Skin epidermis (tissue), 12 donors: Measurements from ENCODE around the gene ADNP.

ENCODE experiments used
- H3K27ac ChIP-seq, 21 experiments: fragments of 200-600 bp; sonication (generic) in 11 of 21; one replicate each; pipeline ENCODE4 v1.5.0; 2020; ENCODE audit warnings: mild to moderate bottlenecking in 3 of 21, inconsistent platforms in 2 of 21, moderate library complexity in 2 of 21
- H3K4me3 ChIP-seq, 7 experiments: fragments of 200-600 bp; sonication (generic) in 2 of 7; one replicate each; pipeline ENCODE4 v1.5.0; 2020; ENCODE audit warnings: inconsistent platforms in 2 of 7, mild to moderate bottlenecking in 2 of 7, moderate library complexity in 1 of 7

Gene ADNP

GRCh38 chr20:50876063-50876685, 55.1 kb downstream of the ADNP start:
- Histone ChIP-seq H3K4me3 (no peak overlapping the region), H3K27ac (no peak overlapping the region)

DNA sequence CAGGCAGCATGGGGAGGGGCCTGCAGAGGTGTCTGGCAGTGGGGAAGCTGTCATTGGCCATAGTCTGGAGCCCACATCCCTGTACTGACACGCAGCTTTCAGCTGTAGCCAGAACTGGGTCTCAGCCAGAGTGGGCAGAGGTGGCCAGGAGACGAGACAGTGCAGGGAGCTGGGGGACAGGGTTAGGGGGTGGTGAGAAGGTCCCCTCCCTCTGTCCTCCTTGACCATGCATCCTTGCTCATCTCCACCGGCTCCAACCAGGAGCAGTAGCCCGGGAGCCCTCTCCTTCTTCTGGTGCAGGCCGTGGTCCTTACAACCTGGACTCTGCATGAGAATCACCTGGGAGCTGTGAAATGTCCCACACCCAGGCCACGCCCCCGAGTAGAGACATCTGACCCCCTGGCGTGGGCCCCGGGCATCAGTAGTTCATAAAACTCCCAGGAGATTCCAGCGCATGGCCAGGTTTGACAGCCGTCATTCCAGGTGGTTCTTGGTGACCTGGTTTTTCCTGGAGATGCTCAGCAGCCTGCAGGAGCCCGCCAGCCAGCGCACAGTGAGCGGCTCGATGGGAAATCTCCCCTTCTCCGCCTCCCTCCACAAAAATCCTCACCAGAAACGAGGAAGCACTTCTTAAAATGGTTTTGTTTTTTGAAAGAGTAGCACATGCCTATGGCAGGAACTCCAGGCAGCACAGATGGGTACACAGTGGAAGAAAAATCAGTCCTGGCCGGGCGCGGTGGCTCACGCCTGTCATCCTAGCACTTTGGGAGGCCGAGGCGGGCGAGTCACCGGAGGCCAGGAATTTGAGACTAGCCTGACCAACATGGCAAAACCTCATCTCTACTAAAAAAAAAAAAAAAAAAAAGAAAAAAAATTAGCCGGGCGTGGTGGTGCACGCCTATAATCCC, 56.2 kb downstream of the ADNP start:
- Histone ChIP-seq H3K4me3 (no peak overlapping the region), H3K27ac (no peak overlapping the region)

- Histone ChIP-seq H3K4me3 (no peak overlapping the region), H3K27ac (no peak overlapping the region)
Observed at GRCh38 chr20:50874111-50874757, 57.0 kb downstream of the ADNP start.

DNA sequence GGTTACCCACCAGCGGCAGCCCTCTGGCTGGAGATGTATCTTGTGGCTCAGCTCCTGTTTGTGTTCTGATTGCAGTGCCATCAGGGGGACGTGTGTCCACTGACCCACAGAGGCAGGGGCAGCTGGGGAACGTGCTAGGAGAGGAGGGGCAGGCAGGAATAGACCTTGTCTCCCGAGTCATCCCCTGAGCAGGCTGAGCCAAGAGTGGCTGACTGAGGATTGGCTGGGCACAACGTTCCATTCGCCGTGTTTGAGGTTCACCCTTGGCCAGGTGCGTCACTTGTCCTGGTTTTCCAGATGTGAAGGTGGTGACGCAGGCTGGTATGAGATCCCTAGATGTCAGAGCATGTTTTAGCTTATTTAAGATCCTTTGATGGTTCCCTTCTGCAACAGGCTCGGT, 57.7 kb downstream of the ADNP start:
- Histone ChIP-seq H3K27ac (no peak overlapping the region), H3K4me3 (no peak overlapping the region)

DNA sequence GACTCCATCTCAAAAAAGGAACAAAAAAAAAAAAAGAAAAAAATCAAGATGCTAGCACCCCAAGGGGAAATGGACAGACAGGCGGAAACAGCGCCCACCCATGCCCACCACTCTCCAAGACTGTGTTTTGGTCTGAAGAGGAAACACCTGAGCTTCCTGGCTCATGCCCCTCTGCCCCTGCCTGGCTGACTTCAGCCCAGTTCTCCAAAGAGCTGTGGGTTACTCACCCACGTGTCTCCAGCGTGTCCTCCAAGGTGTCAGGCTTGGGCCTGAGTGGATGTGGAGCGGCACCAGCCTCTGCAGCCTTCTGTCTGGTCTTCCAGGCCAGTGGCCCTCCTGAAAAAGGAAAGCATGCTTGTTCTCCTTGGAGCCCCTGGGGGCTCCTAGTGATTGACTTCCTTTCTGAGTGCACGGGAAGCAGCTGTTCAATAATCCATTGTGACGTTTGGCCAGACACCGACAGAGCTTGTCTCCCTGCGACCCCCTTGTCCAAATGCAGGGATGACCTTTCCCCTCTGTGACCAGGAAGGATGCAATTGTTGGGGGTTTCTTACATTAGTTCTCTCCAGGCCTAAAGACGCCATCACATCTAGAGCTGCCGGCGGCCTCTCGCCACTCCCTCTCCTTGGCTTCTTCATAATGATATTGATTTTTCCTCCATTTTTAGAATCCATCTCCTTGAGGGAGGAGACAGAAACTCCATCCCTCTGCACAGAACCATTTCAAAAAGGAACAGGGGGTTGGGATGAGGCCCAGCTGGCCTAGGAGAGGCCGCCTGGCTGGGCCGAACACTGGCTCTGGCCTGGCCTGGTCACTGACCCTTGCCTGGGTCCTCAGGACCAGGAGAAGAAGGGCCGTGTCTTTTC, 58.4 kb downstream of the ADNP start:
- Histone ChIP-seq H3K4me3 (no peak overlapping the region), H3K27ac (no peak overlapping the region)

- H3K27ac ChIP-seq = no peak overlapping the region
Observed at GRCh38 chr20:50870561-50871161, 60.6 kb downstream of the ADNP start.

GRCh38 chr20:50868509-50869495, 62.4 kb downstream of the ADNP start:
- Histone ChIP-seq H3K27ac (no peak overlapping the region), H3K4me3 (no peak overlapping the region)

More at GRCh38 chr20:50870561-50871161, 60.6 kb downstream of the ADNP start:
- no peak overlapping the region for H3K4me3 ChIP-seq

- no peak overlapping the region for H3K4me3 ChIP-seq
Observed at GRCh38 chr20:50867805-50868204, 63.4 kb downstream of the ADNP start.

DNA sequence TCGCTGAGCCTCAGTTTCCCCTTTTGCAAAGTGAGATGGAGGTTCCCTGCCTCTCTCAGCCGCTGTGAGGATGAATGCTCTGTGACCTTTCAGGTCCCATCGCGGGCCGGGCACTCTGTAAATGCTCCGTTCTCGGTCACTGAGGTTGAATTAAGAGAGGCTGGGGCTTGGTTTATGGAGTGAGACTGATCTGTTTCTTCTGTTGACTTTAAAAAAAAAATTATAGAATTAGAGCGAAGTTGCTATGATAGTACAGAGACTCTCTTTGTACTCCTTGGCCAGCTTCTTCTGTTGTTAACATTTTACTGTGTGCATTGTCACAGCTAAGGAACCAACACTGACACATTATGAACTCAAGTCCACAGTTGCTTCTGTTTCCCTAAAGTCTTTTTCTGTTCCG, 64.4 kb downstream of the ADNP start:
- Histone ChIP-seq H3K27ac (no peak overlapping the region), H3K4me3 (no peak overlapping the region)

More at GRCh38 chr20:50867805-50868204, 63.4 kb downstream of the ADNP start:
- no peak overlapping the region for H3K27ac ChIP-seq

DNA sequence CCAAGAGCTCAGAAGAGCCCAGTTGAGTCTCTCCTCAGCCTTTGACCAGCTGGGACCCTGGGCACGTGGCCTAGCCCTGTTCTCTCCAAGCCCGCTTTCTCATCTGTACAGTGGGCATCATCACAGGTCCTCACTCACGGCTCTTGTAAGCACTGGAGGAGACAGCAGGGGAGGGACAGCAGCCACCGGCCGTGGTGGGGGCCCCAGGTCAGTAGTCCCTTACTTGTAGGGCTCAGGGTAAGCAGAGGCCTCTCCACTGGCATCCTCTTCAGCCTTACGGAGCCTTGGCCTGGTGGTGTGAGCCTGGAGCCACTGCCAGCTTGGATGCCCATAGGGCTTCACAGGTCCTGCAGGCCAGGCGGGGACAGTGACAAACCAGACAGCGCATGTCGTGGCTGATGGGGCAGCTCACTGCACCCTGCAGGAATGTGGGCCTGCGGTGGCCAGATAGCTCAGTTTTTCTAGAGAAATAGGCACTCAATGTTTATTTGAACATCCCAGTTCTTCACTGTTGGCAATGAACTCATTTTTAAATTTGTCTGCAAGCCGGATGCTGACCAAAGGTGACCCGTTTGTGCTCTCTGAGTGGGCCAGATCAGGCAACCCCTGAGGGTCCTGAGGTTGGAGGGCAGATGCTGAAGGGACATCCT, 65.1 kb downstream of the ADNP start:
- Histone ChIP-seq H3K27ac (no peak overlapping the region), H3K4me3 (no peak overlapping the region)

- no peak overlapping the region for H3K4me3 ChIP-seq
- H3K27ac ChIP-seq = no peak overlapping the region
Observed at GRCh38 chr20:50865591-50865990, 65.6 kb downstream of the ADNP start.

DNA sequence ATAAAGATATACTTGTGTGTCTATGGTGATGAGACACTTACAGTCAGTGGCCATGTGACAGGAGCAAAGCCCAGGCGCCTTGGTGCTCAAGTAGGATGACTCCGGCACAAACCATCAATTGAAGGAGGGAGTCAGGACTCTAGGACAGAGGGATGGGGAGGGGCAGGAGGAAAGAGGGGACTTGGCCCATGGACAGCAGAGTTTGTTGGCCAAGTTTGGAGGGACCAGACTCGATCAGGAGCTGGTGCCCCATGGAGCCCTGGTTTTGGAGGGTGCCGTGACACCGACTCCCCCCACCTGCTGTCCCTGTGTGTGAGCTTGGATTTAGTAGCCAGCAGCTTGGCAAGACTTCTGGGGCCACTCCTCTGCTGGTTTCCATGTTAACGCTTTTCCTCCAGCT, 66.1 kb downstream of the ADNP start:
- H3K27ac ChIP-seq = no peak overlapping the region

DNA sequence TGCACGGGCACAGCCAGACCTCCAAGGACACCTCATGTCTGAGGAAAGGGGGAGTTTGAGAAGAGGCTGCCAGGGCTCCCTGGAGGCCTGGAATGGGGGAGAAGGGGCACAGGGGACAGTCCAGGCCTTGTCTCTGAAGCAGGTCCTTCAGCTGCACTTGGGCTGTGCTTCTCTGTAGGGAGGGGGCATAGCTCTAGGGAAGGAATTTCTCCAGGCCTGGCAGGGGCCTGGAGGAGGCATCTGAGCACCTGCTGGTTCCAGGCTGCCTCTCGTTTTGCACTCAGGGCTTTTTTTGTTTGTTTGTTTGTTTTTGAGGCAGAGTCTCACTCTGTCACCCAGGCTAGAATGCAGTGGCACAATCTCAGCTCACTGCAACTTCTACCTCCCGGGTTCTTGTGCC, 68.7 kb downstream of the ADNP start:
- H3K27ac ChIP-seq = no peak overlapping the region
- no peak overlapping the region for H3K4me3 ChIP-seq

More for the DNA sequence above, 66.1 kb downstream of the ADNP start:
- H3K4me3 ChIP-seq = no peak overlapping the region

DNA sequence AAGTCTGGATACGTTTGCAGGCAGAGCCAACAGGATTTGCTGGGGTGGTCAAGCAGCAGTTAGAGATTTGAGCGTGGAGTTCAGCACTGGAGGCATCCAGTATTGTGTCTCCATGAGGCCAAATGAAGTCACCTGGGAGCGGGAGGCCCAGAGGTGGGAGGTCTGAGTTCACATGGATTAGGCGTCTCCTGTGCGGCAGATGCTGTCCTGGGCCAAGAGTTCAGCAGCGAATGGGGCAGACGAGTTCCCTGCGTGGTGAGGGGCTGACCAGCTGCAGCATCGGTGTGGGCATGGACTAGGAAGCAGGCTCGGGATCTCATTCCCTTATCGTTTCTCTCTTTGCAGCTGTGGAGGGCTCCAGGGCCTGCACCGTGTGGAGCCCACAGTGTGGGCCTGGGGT, 70.2 kb downstream of the ADNP start:
- Histone ChIP-seq H3K27ac (no peak overlapping the region), H3K4me3 (no peak overlapping the region)

GRCh38 chr20:50859161-50859560, 72.1 kb downstream of the ADNP start:
- Histone ChIP-seq H3K4me3 (no peak overlapping the region), H3K27ac (no peak overlapping the region)

DNA sequence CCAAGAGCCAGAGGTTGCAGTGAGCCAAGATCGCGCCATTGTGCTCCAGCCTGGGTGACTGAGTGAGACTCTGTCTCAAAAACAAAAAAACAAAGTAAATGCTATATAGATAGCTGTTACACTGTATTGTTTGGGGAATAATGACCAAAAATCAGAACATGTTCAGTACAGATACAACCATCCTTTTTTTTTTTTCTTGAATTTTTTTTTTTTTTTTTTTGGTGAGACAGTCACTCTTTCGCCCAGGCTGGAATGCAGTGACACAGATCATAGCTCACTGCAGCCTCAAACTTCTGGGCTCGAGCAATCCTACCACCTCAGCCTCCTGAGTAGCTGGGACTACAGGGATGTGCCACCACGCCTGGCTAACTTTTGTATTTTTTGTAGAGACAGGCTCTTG, 72.7 kb downstream of the ADNP start:
- Histone ChIP-seq H3K27ac (no peak overlapping the region), H3K4me3 (no peak overlapping the region)

GRCh38 chr20:50857348-50857747, 73.9 kb downstream of the ADNP start:
- Histone ChIP-seq H3K4me3 (no peak overlapping the region), H3K27ac (no peak overlapping the region)
